Fibroblast of gingiva (primary cell): ENCODE measurements around the gene DHCR24.
"Not testable (repeated sequence)": the region's sequence is repeated elsewhere in the genome, so short reads cannot be mapped to it uniquely, and the experiment has no call there.

Experiments used
- DNase-seq: peaks from one replicate; pipeline ENCODE4 v3.0.0-alpha.2; 2011; ENCODE audit warnings: low read depth

Gene DHCR24

GRCh38 chr1:54888080-54888733 is 1.2 kb upstream of the DHCR24 start:
- DNase-seq, result peak; percentile 24

DNA sequence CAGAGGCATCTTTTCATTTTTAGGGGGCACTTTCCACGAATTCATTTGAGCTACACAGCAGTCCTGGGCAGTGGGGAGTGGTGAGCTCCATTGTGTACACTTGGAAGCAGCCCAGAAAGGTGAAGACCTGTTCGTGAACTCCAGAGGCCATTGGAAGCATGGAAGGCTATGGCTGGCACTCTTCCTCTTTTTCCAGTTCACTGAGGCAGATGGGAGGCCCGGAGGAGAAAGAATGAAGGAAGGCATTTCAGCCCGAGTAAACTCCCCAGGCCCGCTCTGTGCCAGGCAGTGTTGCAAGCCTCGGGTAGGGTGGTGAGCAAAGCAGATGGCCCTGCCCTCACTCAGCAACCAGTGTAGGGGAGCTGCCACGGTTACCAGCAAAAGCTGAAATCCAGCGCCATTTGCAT is 673 bp upstream of the DHCR24 start:
- DNase-seq, result peak; percentile 82

DNA sequence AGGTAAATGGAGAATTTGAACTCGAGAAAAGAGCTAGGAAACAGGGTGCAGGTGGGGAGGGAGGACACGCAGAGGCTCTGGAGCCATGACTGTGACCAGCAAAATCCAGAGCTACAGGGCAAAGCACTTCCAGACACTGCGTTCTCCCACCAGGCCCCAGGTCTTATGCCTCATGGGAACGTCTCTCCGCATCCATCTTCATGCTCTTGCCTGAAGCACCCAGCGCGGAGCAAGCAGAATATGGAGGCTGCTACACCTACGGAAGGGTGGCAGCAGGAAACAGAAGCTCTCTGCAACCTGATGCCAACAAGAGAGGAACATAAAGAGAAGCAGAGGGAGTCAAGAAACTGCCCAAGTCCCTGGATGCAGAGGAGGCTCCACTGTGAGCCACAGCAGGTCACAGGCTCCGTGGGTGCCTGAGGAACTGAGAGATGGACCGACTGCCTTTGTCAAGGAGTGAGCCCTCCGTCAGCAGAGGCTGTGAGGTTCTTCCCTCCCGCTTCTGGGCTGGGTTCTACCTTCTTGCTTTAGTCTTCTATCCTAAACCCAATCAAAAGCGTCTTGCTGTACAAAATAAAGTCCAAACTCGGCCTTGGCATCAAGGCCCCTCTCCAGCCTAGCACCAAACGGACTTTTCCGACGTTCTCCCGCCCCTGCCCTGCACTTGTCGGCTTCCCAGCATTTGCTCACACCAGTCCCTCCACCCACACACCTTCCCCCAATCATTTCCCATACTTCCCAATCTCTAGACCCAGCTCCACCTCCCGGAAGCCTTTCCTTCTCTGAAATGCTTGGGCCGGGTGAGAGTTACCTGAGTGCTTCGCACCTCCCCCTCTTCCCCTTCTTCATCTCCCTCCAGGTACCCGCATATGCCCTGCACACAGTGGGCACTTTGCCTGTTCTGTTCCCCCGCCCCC is 930 bp downstream of the DHCR24 start:
- no peak for DNase-seq

DNA sequence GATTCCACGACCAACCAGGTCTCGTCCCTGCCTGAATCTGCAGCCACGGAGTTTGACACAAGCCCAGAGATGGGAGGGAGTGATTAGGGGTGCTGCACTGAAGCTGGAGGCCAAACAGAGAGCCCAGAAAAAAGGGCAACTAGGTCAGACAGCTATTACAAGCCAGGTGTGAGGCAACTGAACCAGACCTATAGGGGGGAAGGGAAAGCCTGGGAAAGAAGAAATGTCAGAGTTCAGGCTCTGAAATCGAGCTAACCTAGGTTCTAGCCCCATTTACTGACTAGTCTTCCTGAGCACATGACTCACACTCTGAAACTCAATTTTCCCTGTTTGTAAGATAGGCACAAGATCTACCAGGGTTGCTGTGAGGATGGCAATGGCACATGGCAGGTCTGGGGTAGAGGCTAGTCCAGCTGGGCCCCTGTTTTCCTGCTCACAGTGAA is 1.7 kb downstream of the DHCR24 start:
- no peak for DNase-seq

DNA sequence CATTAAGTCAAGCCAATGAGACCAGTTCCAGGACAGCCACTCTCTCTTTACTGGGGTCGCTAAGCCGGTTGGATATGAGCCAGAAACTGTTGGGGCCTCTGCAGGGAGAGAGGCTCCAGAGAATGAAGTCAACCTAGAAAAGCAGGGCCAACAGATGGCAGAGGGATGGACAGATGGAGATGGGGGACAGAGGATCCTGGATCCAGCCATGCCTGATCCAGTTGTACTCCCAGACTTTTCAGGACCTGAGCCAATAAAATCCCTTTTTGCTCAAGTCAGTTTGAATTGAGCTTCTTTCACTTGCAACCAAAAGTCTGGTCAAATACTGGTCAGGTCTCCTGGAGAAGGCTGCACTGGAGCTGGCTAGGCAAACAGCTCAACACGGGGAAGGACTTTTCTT is 2.2 kb downstream of the DHCR24 start:
- DNase-seq, result no peak

- peak; percentile 54 for DNase-seq
These were observed 2.8 kb downstream of the DHCR24 start for GRCh38 chr1:54884135-54884586.

- peak; percentile 78 for DNase-seq
These were observed 3.5 kb downstream of the DHCR24 start for GRCh38 chr1:54883349-54884102.

- DNase-seq, result no peak
These were observed 4.5 kb downstream of the DHCR24 start for GRCh38 chr1:54882519-54882918.

GRCh38 chr1:54881604-54882003 is 5.4 kb downstream of the DHCR24 start:
- not testable (repeated sequence) for DNase-seq

GRCh38 chr1:54879872-54880271 is 7.1 kb downstream of the DHCR24 start:
- no peak for DNase-seq

DNA sequence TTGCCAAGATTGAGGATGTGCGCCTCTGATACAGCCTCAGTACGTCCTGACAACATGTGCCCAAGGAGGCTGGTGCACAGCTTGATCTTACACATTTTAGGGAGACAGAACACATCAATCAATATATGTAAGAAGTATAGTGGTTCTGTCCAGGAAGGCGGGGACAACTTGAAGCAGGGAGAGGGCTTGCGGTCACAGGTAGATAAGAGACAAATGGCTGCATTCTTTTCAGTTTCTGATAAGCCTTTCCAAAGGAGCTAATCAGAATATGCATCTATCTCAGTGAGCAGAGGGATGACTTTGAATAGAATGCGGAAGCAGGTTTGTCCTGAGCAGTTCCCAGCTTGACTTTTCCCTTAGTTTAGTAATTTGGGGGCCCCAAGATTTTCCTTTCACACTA is 10.2 kb downstream of the DHCR24 start:
- no peak for DNase-seq

DNA sequence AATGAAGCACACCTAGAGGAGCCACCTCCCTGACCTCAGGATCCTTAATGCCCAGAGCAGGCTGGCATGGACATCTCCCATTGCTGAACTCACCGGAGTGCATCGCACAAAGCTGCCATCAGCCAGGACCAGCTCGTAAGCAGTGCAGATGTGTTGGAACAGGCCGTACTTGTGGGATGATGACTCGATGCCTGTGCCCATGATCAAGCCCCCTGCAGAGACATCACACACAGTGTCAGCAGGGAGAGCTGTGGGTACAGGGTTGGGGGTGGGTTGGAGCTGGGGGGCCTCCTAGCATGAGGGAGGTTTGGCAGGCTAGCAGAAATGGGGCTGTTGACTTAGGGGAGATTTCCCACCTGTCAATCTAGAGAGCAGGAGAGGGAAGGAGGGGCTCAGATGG is 12.0 kb downstream of the DHCR24 start:
- DNase-seq, result no peak

DNA sequence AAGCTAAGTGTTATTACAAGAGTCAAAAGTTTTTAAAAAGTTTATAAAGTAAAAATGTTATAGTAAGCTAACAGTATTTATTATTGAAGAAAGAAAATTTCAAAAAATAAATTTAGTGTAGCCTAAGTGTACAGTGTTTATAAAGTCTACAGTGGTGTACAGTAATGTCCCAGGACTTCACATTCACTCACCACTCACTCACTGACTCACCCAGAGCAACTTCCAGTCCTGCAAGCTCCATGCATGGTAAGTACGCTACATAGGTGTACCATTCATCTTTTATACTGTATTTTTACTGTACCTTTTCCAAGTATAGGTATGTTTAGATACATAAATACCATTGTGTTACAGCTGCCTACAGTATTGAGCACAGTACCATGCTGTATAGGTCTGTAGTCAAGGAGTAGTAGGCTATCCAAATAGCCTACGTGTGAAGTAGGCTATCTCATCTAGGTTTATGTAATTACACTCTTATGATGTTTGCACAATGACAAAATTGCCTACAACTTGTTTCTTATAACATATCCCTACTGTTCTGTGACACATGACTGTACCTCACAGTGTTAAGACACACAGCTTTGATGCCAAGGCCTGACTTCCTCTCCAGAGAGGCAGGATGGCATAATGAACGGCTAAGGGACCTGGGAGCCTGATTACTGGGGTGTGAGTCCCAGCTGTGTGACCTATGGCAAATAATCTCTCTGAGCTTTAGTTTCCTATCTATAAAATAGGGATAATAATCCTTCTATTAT is 12.7 kb downstream of the DHCR24 start:
- no peak for DNase-seq

GRCh38 chr1:54872036-54872331 is 15.0 kb downstream of the DHCR24 start:
- no peak for DNase-seq

GRCh38 chr1:54871275-54872035 is 15.5 kb downstream of the DHCR24 start:
- no peak for DNase-seq

DNA sequence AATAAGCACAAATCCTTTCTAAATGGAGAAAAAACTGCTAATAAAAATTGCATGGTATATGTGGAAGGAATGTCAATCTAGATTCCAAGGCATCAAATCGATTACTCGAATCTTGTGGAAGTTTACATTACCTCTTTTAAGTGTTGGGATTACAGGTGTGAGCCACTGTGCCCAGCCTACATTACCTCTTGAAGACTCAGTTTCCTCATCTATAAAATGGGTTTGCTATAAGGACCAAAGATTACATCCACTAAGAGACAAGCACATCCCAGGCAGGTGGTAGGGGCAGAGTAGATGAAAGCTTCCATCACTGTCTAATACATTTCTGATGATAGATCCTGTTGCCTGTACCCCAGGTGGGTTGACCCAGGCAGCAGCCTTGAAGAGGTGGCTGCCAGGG is 16.1 kb downstream of the DHCR24 start:
- DNase-seq, result no peak

- no peak for DNase-seq
These were observed 17.7 kb downstream of the DHCR24 start for GRCh38 chr1:54869173-54869851.

DNA sequence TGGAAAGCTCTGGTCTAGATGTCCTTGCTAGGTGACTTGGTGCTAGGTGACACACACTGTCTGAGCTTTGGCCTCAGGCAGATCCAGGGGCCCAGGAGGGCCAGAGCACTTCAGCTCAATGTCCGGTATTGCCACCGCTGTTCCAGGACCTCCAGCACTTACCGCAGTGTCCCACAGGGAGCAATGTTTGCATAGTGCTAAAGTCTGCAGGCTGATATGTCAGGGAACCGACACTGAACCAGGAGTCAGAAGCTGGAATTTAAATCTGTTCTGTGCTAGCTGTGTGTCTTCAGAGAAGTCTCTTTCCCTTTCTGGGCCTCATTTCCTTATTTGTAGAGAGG is 19.3 kb downstream of the DHCR24 start:
- DNase-seq, result no peak

DNA sequence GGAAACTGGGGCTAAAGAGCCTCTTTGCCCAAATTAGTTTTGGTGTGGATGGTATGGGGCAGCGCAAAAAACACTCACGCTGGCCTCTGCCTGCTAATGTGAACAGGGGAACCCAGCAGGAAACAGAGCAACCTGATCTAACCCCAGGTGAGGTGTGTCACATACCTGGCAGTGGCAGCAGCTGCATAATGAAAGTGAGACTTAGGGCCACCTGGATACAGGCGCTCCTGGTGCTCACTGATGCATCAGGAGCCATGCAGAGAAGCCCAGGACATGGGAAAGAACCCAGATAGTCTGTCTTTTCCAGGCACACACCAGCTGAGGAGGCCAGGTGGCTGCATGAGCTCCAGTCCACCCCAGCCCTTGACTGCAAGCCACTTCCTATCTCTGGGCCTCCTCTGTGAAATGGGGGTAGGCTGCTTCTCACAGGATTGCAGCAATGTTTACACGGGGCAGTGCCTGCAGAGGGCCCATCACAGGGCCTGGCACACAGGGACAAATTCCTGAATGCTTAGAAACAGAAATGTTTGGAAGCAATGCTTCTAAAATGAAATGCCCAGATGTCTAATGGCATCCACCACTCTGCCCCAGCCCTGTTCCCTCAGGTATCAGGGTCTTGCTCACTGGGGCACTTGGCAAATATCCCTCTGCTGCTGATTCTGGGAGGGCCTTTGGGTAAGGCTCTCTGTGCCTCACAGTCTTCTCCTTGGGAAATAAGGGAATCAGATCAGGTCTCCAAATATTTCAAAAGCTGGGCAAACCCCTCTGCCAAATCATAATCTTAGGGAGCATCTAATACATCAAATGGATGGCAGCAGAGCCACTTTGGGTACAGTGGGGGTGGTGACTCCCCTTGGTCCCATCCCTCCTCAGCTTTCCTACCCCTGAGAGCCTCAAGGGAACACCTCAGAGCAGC is 19.9 kb downstream of the DHCR24 start:
- peak; percentile 47 for DNase-seq
